ENCODE measurements around the gene SMPD3.

Gene SMPD3

GRCh38 chr16:68369168-68369567 is 79.1 kb downstream of the SMPD3 start:
- DNase-seq (ENCODE audit: low spot score): no peak

GRCh38 chr16:68368301-68368888 is 79.9 kb downstream of the SMPD3 start:
- no peak for DNase-seq (ENCODE audit: low spot score)

GRCh38 chr16:68367891-68368290 is 80.4 kb downstream of the SMPD3 start:
- DNase-seq (ENCODE audit: low spot score): no peak

- no peak for DNase-seq (ENCODE audit: low spot score)
Measured at GRCh38 chr16:68367440-68367839, 80.9 kb downstream of the SMPD3 start.

GRCh38 chr16:68367030-68367429 is 81.3 kb downstream of the SMPD3 start:
- peak; percentile 76 for DNase-seq (ENCODE audit: low spot score)

- no peak for DNase-seq (ENCODE audit: low spot score)
Measured at GRCh38 chr16:68366062-68366461, 82.2 kb downstream of the SMPD3 start.

- DNase-seq (ENCODE audit: low spot score): peak; percentile 69
Measured at GRCh38 chr16:68365167-68365817, 83.0 kb downstream of the SMPD3 start.

GRCh38 chr16:68364561-68364998 is 83.7 kb downstream of the SMPD3 start:
- DNase-seq (ENCODE audit: low spot score): peak; percentile 43

- no peak for DNase-seq (ENCODE audit: low spot score)
Measured at GRCh38 chr16:68363658-68364521, 84.4 kb downstream of the SMPD3 start.

- no peak for DNase-seq (ENCODE audit: low spot score)
Measured at GRCh38 chr16:68362947-68363657, 85.2 kb downstream of the SMPD3 start.

- no peak for DNase-seq (ENCODE audit: low spot score)
Measured at GRCh38 chr16:68362262-68362913, 85.9 kb downstream of the SMPD3 start.

- DNase-seq (ENCODE audit: low spot score): peak; percentile 60
Measured at GRCh38 chr16:68361485-68361884, 86.8 kb downstream of the SMPD3 start.

- no peak for DNase-seq (ENCODE audit: low spot score)
Measured at GRCh38 chr16:68360956-68361355, 87.4 kb downstream of the SMPD3 start.

GRCh38 chr16:68360547-68360946 is 87.8 kb downstream of the SMPD3 start:
- DNase-seq (ENCODE audit: low spot score): no peak

GRCh38 chr16:68359398-68360191 is 88.7 kb downstream of the SMPD3 start:
- DNase-seq (ENCODE audit: low spot score): no peak

GRCh38 chr16:68358951-68359350 is 89.4 kb downstream of the SMPD3 start:
- DNase-seq (ENCODE audit: low spot score): no peak

GRCh38 chr16:68357923-68358322 is 90.4 kb downstream of the SMPD3 start:
- no peak for DNase-seq (ENCODE audit: low spot score)

- DNase-seq (ENCODE audit: low spot score): no peak
Measured at GRCh38 chr16:68357521-68357922, 90.8 kb downstream of the SMPD3 start.

- DNase-seq (ENCODE audit: low spot score): no peak
Measured at GRCh38 chr16:68356919-68357286, 91.4 kb downstream of the SMPD3 start.

GRCh38 chr16:68356249-68356918 is 91.9 kb downstream of the SMPD3 start:
- no peak for DNase-seq (ENCODE audit: low spot score)

Data from GM03348 (cell line).